BE2C (cell line): ENCODE results near the gene HACD2.

Source experiments
- DNase-seq: peaks from one replicate; pipeline ENCODE4 v3.0.0-alpha.2; 2020
- H3K27me3 ChIP-seq: fragments of 250-450 bp; sonication (Bioruptor Pico); 2 replicates; pipeline ENCODE4 v1.5.1; 2020; ENCODE audit warnings: mild to moderate bottlenecking
- H3K36me3 ChIP-seq: fragments of 250-450 bp; sonication (Bioruptor Pico); 2 replicates; pipeline ENCODE4 v1.5.1; 2020; ENCODE audit warnings: mild to moderate bottlenecking
- H3K4me1 ChIP-seq: fragments of 250-450 bp; sonication (Bioruptor Pico); 2 replicates; pipeline ENCODE4 v1.5.1; 2020
- H3K4me3 ChIP-seq: 2 replicates; pipeline ENCODE4 v1.5.1; 2011; ENCODE audit warnings: low read depth, low read length
- H3K9me3 ChIP-seq: fragments of 250-450 bp; sonication (Bioruptor Pico); 2 replicates; pipeline ENCODE4 v1.5.1; 2020
- CTCF ChIP-seq: IDR thresholded peaks from 2 replicates; pipeline ENCODE4 v1.5.1; 2012; ENCODE audit warnings: mild to moderate bottlenecking, low read depth, low read length

Gene HACD2

GRCh38 chr3:123523023-123523412 lies 61.8 kb downstream of the HACD2 start:
- Histone ChIP-seq H3K4me1 (no peaks in the 10 kb centered on the region), H3K4me3 (no peak overlapping the region), H3K36me3 (peaks cover 17% of the 10 kb centered on the region), H3K9me3 (no peaks in the 10 kb centered on the region), H3K27me3 (no peaks in the 10 kb centered on the region)
- no peak for TF ChIP-seq CTCF
- no peak for DNase-seq

GRCh38 chr3:123522320-123523022 lies 62.4 kb downstream of the HACD2 start:
- TF ChIP-seq CTCF, result no peak
- no peak overlapping the region for H3K4me3 ChIP-seq
- no peak for DNase-seq

GRCh38 chr3:123521179-123521969 lies 63.5 kb downstream of the HACD2 start:
- no peaks in the 10 kb centered on the region for H3K27me3 ChIP-seq
- H3K4me1 ChIP-seq, result no peaks in the 10 kb centered on the region
- no peak overlapping the region for H3K4me3 ChIP-seq
- no peak for DNase-seq
- no peaks in the 10 kb centered on the region for H3K9me3 ChIP-seq
- peaks cover 5% of the 10 kb centered on the region; the same call in 1 of the 2 replicates for H3K36me3 ChIP-seq
- TF ChIP-seq CTCF, result no peak

More at GRCh38 chr3:123522320-123523022, 62.4 kb downstream of the HACD2 start:
- Histone ChIP-seq H3K4me1 (no peaks in the 10 kb centered on the region), H3K9me3 (no peaks in the 10 kb centered on the region), H3K36me3 (peaks cover 11% of the 10 kb centered on the region), H3K27me3 (no peaks in the 10 kb centered on the region)

GRCh38 chr3:123520656-123521055 lies 64.2 kb downstream of the HACD2 start:
- Histone ChIP-seq H3K4me1 (no peaks in the 10 kb centered on the region), H3K27me3 (no peaks in the 10 kb centered on the region), H3K36me3 (peaks cover 5% of the 10 kb centered on the region; the same call in 1 of the 2 replicates), H3K9me3 (no peaks in the 10 kb centered on the region), H3K4me3 (no peak overlapping the region)
- DNase-seq, result no peak
- no peak for TF ChIP-seq CTCF

- H3K4me3 ChIP-seq, result no peak overlapping the region
- TF ChIP-seq CTCF, result no peak
These were observed 65.9 kb downstream of the HACD2 start for GRCh38 chr3:123518892-123519485.

More at GRCh38 chr3:123518892-123519485, 65.9 kb downstream of the HACD2 start:
- no peak for DNase-seq
- no peaks in the 10 kb centered on the region for H3K27me3 ChIP-seq
- H3K4me1 ChIP-seq, result no peaks in the 10 kb centered on the region
- H3K36me3 ChIP-seq, result peaks cover 5% of the 10 kb centered on the region; the same call in 1 of the 2 replicates
- no peaks in the 10 kb centered on the region for H3K9me3 ChIP-seq
